Memory B cell (primary cell): Measurements from ENCODE around the gene NFATC2IP.

ENCODE experiments used
- ATAC-seq: fragments of 150-1000 bp; cut with Tn5 transposase; 2 replicates; pipeline ENCODE4 v1.10.0; 2021; ENCODE audit warnings: low read depth, mild to moderate bottlenecking, moderate library complexity
- DNase-seq, 2 donors: peaks; one replicate each; pipeline ENCODE4 v3.0.0; 2022; ENCODE audit warnings: low spot score in 2 of 2
- H3K27ac Mint-ChIP-seq: one replicate; pipeline ENCODE4 v1.8.0; 2022; ENCODE audit warnings: mild to moderate bottlenecking, moderate library complexity, mixed read lengths
- H3K27me3 Mint-ChIP-seq: one replicate; pipeline ENCODE4 v1.8.0; 2022; ENCODE audit warnings: mixed read lengths
- H3K36me3 Mint-ChIP-seq: one replicate; pipeline ENCODE4 v1.8.0; 2022; ENCODE audit warnings: mild to moderate bottlenecking, mixed read lengths
- H3K4me1 Mint-ChIP-seq: one replicate; pipeline ENCODE4 v1.8.0; 2022; ENCODE audit warnings: mixed read lengths
- H3K4me3 Mint-ChIP-seq: one replicate; pipeline ENCODE4 v1.8.0; 2022; ENCODE audit warnings: mild to moderate bottlenecking, moderate library complexity, mixed read lengths
- H3K9me3 Mint-ChIP-seq: one replicate; pipeline ENCODE4 v1.8.0; 2022; ENCODE audit warnings: mixed read lengths

NFATC2IP gene

DNA sequence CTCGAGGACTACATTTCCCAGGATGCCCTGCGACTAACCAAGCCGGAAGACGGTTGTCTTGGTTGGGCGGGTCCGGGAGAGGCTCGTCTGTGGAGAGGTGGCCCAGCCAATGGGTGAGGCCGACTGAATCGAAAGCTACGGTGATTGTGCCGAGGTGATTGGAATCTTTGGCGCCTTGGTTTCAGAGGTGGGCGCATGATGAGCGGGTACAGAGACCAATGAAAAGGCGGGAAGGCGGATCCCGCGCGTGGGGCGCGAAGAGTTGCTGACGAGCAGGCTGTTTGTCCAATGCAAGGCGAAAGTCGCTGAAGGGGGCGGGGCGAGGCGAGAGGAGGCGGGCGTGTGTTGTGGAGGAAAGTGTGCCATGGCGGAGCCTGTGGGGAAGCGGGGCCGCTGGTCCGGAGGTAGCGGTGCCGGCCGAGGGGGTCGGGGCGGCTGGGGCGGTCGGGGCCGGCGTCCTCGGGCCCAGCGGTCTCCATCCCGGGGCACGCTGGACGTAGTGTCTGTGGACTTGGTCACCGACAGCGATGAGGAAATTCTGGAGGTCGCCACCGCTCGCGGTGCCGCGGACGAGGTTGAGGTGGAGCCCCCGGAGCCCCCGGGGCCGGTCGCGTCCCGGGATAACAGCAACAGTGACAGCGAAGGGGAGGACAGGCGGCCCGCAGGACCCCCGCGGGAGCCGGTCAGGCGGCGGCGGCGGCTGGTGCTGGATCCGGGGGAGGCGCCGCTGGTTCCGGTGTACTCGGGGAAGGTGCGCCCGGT lies at the start of gene NFATC2IP:
TSS of gene NFATC2IP (plus strand) at position 290 of the 762 bp plus-strand sequence. CDS start at position 365, 75 bp downstream.
- Mint-ChIP-seq H3K9me3 (no peaks in the 10 kb centered on the region), H3K27ac (peak within 1 kb of the TSS; percentile 86), H3K27me3 (no peaks in the 10 kb centered on the region), H3K4me3 (peak within 1 kb of the TSS; percentile 96), H3K4me1 (peaks cover 19% of the 10 kb centered on the region), H3K36me3 (peaks cover 8% of the 10 kb centered on the region)
- ATAC-seq, result peak; percentile 91
- peak; percentile 98 to 99 for DNase-seq

DNA sequence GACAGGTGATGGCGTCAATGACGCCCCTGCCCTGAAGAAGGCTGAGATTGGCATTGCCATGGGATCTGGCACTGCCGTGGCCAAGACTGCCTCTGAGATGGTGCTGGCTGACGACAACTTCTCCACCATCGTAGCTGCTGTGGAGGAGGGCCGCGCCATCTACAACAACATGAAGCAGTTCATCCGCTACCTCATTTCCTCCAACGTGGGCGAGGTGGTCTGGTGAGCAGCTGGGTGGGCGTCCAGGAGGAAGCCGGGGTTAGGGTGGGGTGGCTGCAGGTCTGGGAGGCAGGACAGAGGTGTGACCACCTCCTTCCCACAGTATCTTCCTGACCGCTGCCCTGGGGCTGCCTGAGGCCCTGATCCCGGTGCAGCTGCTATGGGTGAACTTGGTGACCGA lies 48.9 kb upstream of the NFATC2IP start:
- DNase-seq (no peak), ATAC-seq (no peak)
- no peaks in the 10 kb centered on the region for H3K9me3 Mint-ChIP-seq
- H3K4me1 Mint-ChIP-seq, result peaks cover 20% of the 10 kb centered on the region
- H3K27ac Mint-ChIP-seq, result no peak overlapping the region
- H3K27me3 Mint-ChIP-seq, result no peaks in the 10 kb centered on the region
- H3K36me3 Mint-ChIP-seq, result peaks cover 8% of the 10 kb centered on the region
- no peak overlapping the region for H3K4me3 Mint-ChIP-seq

DNA sequence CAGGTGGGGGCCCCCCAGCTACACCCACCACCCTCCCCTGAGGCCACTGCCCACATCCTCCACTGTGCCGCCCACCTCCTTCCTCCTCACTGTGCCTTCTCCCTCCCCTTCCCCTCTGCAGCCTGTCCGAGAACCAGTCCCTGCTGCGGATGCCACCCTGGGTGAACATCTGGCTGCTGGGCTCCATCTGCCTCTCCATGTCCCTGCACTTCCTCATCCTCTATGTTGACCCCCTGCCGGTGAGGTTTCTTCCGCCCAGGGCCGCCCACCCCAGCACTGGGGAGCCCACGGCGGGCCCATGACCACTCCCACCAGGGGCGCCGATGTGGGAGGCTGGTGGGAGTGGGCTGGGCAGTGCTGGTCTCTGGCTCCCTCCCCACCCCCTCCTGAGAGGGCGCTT lies 47.8 kb upstream of the NFATC2IP start:
- Mint-ChIP-seq H3K9me3 (no peaks in the 10 kb centered on the region), H3K4me1 (peaks cover 20% of the 10 kb centered on the region), H3K4me3 (peak overlapping the region; percentile 17), H3K27ac (peak overlapping the region; percentile 24), H3K27me3 (no peaks in the 10 kb centered on the region), H3K36me3 (peaks cover 8% of the 10 kb centered on the region)
- DNase-seq (no peak), ATAC-seq (peak; percentile 53)

DNA sequence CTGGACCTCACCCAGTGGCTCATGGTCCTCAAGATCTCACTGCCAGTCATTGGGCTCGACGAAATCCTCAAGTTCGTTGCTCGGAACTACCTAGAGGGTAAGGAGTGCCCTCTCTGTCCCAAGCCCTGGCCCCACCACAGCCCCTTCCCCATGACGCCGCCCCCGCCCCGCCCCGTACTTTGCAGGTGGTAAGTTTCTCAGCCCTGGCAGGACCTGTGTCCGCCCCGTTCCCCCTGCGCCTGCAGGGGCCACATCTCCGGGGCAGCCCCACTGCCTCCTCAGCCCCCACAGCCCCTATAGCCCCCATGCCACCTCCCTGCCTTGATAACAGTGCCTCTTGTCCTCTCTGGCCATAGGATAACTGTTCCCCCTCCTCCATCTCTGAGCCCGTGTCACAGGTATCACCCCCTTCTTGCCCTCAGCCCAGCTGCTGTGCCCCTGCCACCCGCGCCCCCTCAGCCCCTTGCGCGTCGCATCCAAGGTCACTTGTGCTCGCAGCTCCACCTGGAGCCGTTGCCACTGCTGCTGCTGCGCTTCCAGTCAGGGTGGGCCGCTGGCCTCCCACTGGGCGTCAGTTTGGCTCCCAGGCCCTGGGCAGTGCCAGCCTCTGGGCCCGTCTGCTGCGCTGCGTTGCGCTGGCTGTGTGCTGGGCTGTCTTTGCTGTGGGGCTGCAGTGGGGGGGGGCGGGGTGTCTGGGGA lies 47.2 kb upstream of the NFATC2IP start:
- no peak for ATAC-seq
- DNase-seq, result no peak
- H3K27ac Mint-ChIP-seq, result no peak overlapping the region
- H3K4me3 Mint-ChIP-seq, result no peak overlapping the region
- no peaks in the 10 kb centered on the region for H3K9me3 Mint-ChIP-seq
- H3K27me3 Mint-ChIP-seq, result no peaks in the 10 kb centered on the region
- peaks cover 5% of the 10 kb centered on the region for H3K36me3 Mint-ChIP-seq
- peaks cover 20% of the 10 kb centered on the region for H3K4me1 Mint-ChIP-seq

DNA sequence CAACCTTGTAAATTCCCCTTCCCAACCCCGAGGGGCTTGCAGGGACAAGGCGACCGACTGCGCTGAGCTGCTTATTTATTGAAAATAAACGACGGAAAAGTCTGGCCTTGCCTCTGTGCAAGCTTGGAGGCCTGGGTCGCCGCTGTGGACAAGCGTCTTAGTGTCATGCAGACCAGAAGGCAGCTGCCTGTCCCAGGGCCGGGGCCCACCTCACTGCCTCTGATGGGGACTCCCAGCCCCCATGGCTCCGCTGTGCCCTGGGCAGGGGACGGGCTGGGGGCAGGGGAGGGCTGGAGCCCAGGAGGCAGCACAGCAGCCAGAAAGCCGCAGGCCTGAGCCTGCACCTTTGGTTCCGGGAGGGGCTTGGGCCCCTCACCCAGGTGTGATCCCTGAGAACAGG lies 46.4 kb upstream of the NFATC2IP start:
- H3K27me3 Mint-ChIP-seq, result no peaks in the 10 kb centered on the region
- no peak overlapping the region for H3K27ac Mint-ChIP-seq
- H3K36me3 Mint-ChIP-seq, result peaks cover 5% of the 10 kb centered on the region
- ATAC-seq (no peak), DNase-seq (no peak)
- no peak overlapping the region for H3K4me3 Mint-ChIP-seq
- H3K9me3 Mint-ChIP-seq, result no peaks in the 10 kb centered on the region
- H3K4me1 Mint-ChIP-seq, result peaks cover 20% of the 10 kb centered on the region

DNA sequence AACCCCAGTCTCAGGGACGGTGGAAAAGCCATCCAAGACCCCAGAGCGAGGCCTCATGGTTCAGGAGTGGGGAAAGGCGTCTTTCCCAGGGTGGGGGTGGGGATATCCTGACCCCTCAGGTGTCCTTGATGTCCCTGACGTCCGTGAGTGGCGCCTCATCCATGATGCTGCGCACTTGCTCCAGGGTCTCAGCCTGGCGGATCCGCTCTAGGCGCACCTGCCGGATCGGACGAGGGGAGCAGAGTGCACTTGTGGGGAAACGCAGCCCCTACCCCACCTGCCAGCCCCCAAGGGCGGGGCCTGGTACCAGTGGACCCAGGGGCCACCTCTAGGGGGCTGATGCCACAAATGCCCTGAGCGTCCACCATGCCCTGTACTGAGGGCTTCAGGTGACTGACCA lies 45.9 kb upstream of the NFATC2IP start:
- Mint-ChIP-seq H3K4me1 (peaks cover 20% of the 10 kb centered on the region), H3K27ac (no peak overlapping the region), H3K4me3 (no peak overlapping the region), H3K36me3 (peaks cover 5% of the 10 kb centered on the region), H3K9me3 (no peaks in the 10 kb centered on the region), H3K27me3 (no peaks in the 10 kb centered on the region)
- ATAC-seq, result no peak
- no peak for DNase-seq

DNA sequence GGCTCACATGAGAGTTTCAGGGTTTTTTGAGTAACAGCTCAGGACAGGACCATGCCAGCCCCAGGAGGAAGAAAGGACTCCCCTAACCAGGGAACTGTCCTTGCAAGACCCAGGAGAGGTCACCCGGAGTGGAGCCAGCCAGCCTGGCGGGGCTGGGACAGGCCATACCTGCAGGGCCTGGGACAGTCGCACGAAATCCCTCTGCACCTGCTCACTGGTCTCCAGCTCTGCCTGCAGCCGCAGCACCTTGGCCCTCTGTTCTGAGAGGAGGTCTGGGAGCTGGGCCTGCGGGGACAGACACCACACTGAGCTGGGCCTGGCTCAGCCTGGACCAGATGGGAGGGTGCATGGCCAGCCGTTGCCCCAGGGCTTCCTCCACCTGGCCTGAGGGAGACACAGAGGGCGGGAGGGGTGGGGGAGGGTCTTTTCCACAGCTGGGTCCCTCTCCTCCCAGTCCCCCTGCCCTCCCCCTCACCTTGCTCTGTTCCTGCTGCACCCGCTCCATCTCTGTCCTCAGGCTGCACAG lies 45.4 kb upstream of the NFATC2IP start:
- ATAC-seq (no peak), DNase-seq (no peak)
- peaks cover 5% of the 10 kb centered on the region for H3K36me3 Mint-ChIP-seq
- no peak overlapping the region for H3K4me3 Mint-ChIP-seq
- peaks cover 20% of the 10 kb centered on the region for H3K4me1 Mint-ChIP-seq
- no peaks in the 10 kb centered on the region for H3K9me3 Mint-ChIP-seq
- no peaks in the 10 kb centered on the region for H3K27me3 Mint-ChIP-seq
- H3K27ac Mint-ChIP-seq, result no peak overlapping the region

DNA sequence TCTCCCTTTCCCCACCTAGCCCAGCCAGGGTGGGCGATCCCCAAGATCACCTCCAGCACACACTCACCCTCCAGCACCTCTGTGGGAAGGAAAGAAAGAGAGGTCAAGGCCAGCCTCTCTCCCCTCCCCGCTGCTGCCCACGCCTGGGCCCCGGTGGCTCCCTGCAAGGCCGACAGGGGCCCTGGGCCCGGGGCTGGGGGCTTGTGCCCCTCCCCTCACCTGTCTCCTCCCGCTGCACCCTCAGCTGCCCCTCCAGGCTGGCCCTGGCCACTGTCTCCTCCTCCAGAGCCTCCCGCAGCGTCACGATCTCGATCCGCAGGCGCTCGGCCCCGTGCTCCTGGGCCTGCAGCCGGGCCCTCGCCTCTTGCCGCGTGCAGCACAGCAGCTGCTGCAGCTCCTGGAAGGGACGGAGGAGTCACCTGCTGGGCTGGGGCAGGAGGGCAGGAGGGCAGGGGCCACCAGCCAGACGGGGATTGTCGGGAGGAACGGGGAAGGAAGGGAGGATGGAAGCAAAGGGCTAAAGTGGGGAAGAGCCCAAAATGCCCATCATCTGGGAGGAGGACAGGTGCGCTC lies 44.9 kb upstream of the NFATC2IP start:
- H3K4me3 Mint-ChIP-seq, result no peak overlapping the region

DNA sequence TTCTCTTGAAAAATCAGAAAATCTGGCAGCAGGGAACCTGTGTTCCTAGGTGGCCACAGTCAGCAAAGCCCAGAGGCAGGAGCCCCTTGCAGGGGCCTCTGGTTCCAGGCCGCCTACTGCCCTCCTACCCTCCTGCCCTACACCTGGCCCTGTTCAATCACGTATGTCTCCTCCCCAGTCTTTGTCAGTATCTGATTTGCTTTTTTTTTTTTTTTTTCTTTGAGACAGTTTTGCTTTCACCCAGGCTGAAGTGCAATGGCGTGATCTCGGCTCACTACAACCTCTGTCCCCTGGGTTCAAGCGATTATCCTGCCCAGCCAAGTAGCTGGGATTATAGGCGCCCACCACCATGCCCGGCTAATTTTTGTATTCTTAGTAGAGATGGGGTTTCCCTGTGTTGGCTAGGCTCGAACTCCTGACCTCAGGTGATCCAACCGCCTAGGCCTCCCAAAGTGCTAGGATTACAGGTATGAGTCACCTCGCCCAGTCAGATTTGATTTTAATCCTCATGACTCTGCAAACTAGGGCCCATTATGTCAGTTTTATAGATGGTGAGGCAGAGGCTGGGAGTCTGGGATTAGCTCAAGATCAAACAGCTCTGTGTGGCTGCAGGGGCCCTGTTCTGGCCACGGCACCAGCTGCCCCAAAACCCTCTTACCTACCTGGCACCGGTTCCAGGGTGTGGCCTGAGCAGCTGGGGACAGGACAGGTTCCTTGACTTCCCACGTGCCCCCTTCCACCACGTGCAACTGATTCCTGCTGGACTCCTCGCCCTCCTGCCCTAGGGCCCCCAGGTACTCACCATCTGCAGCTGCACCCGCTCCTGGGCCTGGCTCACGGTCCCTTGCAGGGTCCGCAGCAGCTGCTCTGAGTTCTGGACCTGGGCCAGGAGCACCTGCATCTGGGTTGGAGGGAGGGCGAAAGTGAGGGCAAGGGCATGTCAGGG lies 40.4 kb upstream of the NFATC2IP start:
- peaks cover 5% of the 10 kb centered on the region for H3K4me1 Mint-ChIP-seq
- ATAC-seq, result peak; percentile 88

More for the DNA sequence above, 44.9 kb upstream of the NFATC2IP start:
- no peak for ATAC-seq
- Mint-ChIP-seq H3K27me3 (no peaks in the 10 kb centered on the region), H3K27ac (no peak overlapping the region), H3K9me3 (no peaks in the 10 kb centered on the region), H3K4me1 (peaks cover 23% of the 10 kb centered on the region), H3K36me3 (peaks cover 4% of the 10 kb centered on the region)
- DNase-seq, result no peak

DNA sequence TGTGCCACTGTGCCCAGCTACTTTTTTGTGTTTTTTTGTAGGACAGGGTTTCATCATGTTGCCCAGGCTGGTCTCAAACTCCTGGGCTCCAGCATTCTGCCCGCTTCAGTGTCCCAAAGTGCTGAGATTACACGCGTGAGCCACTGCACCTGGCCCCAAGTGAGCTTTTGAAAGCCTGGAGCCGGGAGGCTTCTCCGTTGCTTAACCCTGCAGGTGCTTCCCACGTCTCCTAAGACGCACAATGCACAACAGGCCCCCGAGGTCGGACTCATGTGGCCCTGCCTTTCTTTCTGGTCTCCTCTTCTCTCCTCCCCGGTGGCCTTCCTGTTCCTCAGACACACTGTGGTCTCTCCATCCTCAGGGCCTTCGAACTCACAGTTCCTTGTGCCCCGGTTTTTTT lies 38.2 kb upstream of the NFATC2IP start:
- Mint-ChIP-seq H3K27ac (no peak overlapping the region), H3K9me3 (no peaks in the 10 kb centered on the region), H3K27me3 (no peaks in the 10 kb centered on the region), H3K36me3 (peaks cover 24% of the 10 kb centered on the region), H3K4me1 (peaks cover 10% of the 10 kb centered on the region), H3K4me3 (no peak overlapping the region)
- no peak for DNase-seq
- no peak for ATAC-seq

More for the DNA sequence above, 40.4 kb upstream of the NFATC2IP start:
- Mint-ChIP-seq H3K4me3 (peak overlapping the region; percentile 28), H3K9me3 (no peaks in the 10 kb centered on the region), H3K36me3 (peaks cover 15% of the 10 kb centered on the region), H3K27ac (peak overlapping the region; percentile 51), H3K27me3 (no peaks in the 10 kb centered on the region)
- DNase-seq, result no peak

DNA sequence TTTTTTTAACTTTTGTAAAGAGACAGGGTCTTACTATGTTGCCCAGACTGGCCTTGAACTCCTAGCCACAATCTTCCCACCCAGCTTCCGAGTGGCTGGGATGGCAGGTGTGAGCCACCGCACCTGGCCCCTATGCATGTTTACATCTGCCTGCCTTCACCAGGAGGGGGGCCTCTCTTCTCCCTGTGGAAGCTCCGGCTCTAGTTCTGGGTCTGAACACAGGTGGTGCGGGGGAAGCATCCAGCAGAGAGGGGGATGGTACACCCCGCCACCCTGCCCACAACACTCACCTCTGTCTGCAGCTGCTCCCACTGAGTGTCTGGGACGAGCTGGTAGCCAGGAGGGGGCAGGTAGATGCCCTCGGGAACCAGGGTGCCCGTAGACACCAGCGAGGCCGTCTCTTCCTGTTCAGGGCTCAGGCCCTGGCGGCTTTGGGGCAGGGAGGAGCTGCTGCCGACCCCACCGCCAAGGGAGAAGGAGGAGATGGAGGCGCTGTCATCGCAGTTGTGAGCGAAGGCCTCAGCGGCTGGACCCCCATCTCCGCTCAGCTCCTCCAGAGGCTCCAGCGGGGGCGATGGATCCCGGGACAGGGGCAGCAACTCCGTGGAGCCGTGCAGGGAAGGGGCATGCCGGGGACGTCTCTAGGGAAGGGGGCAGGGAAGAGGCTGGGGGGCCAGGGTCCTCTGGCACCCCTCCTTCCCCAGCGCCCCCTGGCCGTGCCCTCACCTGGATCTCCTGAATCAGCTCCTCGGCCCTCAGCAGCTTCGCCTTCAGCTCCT lies 36.6 kb upstream of the NFATC2IP start:
- ATAC-seq, result no peak
- H3K4me3 Mint-ChIP-seq, result no peak overlapping the region

DNA sequence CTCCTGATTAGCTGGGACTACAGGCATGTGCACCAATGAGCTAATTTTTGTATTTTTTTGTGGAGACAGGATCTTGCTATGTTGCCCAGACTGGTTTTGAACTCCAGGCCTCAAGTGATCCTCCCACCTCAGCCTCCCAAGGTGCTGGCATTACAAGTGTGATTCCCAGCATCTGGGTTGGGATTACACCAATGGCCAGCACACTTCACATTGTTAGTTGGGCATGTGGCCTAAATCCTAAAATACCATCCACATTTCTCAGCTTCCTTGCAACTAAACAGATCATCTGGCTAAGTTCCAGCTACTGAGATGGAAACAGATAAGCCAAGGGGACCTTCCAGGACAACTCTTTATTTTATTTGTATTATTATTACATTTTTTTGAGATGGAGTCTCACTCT lies 35.6 kb upstream of the NFATC2IP start:
- peaks cover 10% of the 10 kb centered on the region for H3K4me1 Mint-ChIP-seq
- H3K27me3 Mint-ChIP-seq, result no peaks in the 10 kb centered on the region
- no peak for DNase-seq
- peak overlapping the region; percentile 50 for H3K27ac Mint-ChIP-seq
- no peak for ATAC-seq
- H3K9me3 Mint-ChIP-seq, result no peaks in the 10 kb centered on the region
- no peak overlapping the region for H3K4me3 Mint-ChIP-seq
- peaks cover 31% of the 10 kb centered on the region for H3K36me3 Mint-ChIP-seq

More for the DNA sequence above, 36.6 kb upstream of the NFATC2IP start:
- no peak for DNase-seq
- H3K9me3 Mint-ChIP-seq, result no peaks in the 10 kb centered on the region
- H3K27ac Mint-ChIP-seq, result no peak overlapping the region
- peaks cover 25% of the 10 kb centered on the region for H3K36me3 Mint-ChIP-seq
- no peaks in the 10 kb centered on the region for H3K27me3 Mint-ChIP-seq
- peaks cover 10% of the 10 kb centered on the region for H3K4me1 Mint-ChIP-seq

DNA sequence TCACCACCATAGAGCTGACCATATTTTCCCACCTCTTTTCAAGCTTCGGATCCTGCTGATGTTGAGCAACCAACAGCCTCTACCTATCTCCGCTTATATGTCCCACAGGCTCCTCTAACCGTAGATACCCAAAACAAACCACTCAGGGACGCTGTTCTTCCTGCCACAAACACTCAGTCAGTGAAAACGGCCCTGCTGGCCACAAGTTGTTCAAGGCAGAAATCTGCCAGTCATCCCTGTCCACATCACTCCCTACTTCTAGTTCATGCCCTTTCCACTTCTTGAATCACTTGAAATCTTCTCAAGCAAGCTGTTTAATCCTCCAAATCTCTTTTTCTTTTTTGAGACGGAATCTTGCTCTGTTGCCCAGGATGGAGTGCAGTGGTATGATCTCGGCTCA lies 33.6 kb upstream of the NFATC2IP start:
- DNase-seq, result no peak
- Mint-ChIP-seq H3K27ac (peak overlapping the region; percentile 39), H3K9me3 (no peaks in the 10 kb centered on the region), H3K4me3 (no peak overlapping the region), H3K27me3 (no peaks in the 10 kb centered on the region), H3K4me1 (peaks cover 11% of the 10 kb centered on the region), H3K36me3 (peaks cover 35% of the 10 kb centered on the region)
- no peak for ATAC-seq
